IPS DF 6.9 (cell line): ENCODE data around the gene PITX2.
"Not testable (repeated sequence)": the region's sequence is repeated elsewhere in the genome, so short reads cannot be mapped to it uniquely, and the experiment has no call there.

Source experiments
- DNase-seq: peaks from one replicate; pipeline ENCODE4 v3.0.0-alpha.2; 2013; ENCODE audit warnings: low read depth, low spot score
- H3K27ac ChIP-seq: one replicate; pipeline ENCODE4 v1.5.1; 2013; ENCODE audit warnings: low read length, control low read depth
- H3K27me3 ChIP-seq: 2 replicates; pipeline ENCODE4 v1.6.1; 2013; ENCODE audit warnings: mild to moderate bottlenecking, low read length; ENCODE audit not compliant: control insufficient read depth, insufficient read depth
- H3K36me3 ChIP-seq: 2 replicates; pipeline ENCODE4 v1.6.1; 2013; ENCODE audit warnings: low read length; ENCODE audit not compliant: control insufficient read depth, insufficient read depth
- H3K4me1 ChIP-seq: 2 replicates; pipeline ENCODE4 v1.6.1; 2013; ENCODE audit warnings: low read length; ENCODE audit not compliant: control insufficient read depth, insufficient read depth
- H3K4me3 ChIP-seq: 2 replicates; pipeline ENCODE4 v1.5.1; 2013; ENCODE audit warnings: mild to moderate bottlenecking, low read length
- H3K9me3 ChIP-seq: 2 replicates; pipeline ENCODE4 v1.6.1; 2013; ENCODE audit warnings: low read length, inconsistent platforms; ENCODE audit not compliant: control insufficient read depth, insufficient read depth
- WGBS: extraction: QIAGEN DNeasy Blood & Tissue Kit; methylation state at CpG from one replicate; pipeline ENCODE4 v1.1.7; 2013; ENCODE audit warnings: mixed read lengths, missing lambda C conversion rate; ENCODE audit not compliant: insufficient read length, insufficient coverage; 5-methylcytosine and 5-hydroxymethylcytosine counted together

Gene PITX2

GRCh38 chr4:110605077-110605476 lies 17.8 kb downstream of the PITX2 start:
- H3K36me3 ChIP-seq = no peaks in the 10 kb centered on the region
- WGBS = no CpG with 5 or more reads among the region's 1 CpG
- no peak for DNase-seq
- peaks cover 5% of the 10 kb centered on the region; the same call in 1 of the 2 replicates for H3K27me3 ChIP-seq
- H3K9me3 ChIP-seq = no peaks in the 10 kb centered on the region
- H3K4me1 ChIP-seq = peaks cover 3% of the 10 kb centered on the region; the same call in 1 of the 2 replicates
- no peak overlapping the region for H3K4me3 ChIP-seq
- H3K27ac ChIP-seq = no peak overlapping the region

GRCh38 chr4:110602061-110602460 lies 20.8 kb downstream of the PITX2 start:
- H3K36me3 ChIP-seq = no peaks in the 10 kb centered on the region
- no CpG with 5 or more reads among the region's 2 CpGs for WGBS
- no peaks in the 10 kb centered on the region for H3K9me3 ChIP-seq
- H3K4me1 ChIP-seq = no peaks in the 10 kb centered on the region
- no peak for DNase-seq
- H3K27ac ChIP-seq = no peak overlapping the region
- no peak overlapping the region for H3K4me3 ChIP-seq
- no peaks in the 10 kb centered on the region for H3K27me3 ChIP-seq

- H3K27me3 ChIP-seq = no peaks in the 10 kb centered on the region
- H3K4me1 ChIP-seq = no peaks in the 10 kb centered on the region
- no peak overlapping the region for H3K27ac ChIP-seq
- no peak overlapping the region for H3K4me3 ChIP-seq
- DNase-seq = no peak
- H3K36me3 ChIP-seq = no peaks in the 10 kb centered on the region
- H3K9me3 ChIP-seq = no peaks in the 10 kb centered on the region
Measured at GRCh38 chr4:110597582-110597981, 25.3 kb downstream of the PITX2 start.

- Histone ChIP-seq H3K36me3 (no peaks in the 10 kb centered on the region), H3K4me3 (no peak overlapping the region), H3K27ac (no peak overlapping the region), H3K9me3 (no peaks in the 10 kb centered on the region), H3K27me3 (no peaks in the 10 kb centered on the region), H3K4me1 (no peaks in the 10 kb centered on the region)
- DNase-seq = no peak
- WGBS = no CpG with 5 or more reads among the region's 2 CpGs
Measured at GRCh38 chr4:110596431-110596830, 26.4 kb downstream of the PITX2 start.

- Histone ChIP-seq H3K27ac (no peak overlapping the region), H3K4me3 (no peak overlapping the region), H3K4me1 (no peaks in the 10 kb centered on the region), H3K9me3 (no peaks in the 10 kb centered on the region), H3K27me3 (no peaks in the 10 kb centered on the region), H3K36me3 (no peaks in the 10 kb centered on the region)
- WGBS = no CpG with 5 or more reads among the region's 1 CpG
- no peak for DNase-seq
Measured at GRCh38 chr4:110595583-110595982, 27.3 kb downstream of the PITX2 start.

- DNase-seq = no peak
- H3K27ac ChIP-seq = no peak overlapping the region
- H3K4me1 ChIP-seq = no peaks in the 10 kb centered on the region
- H3K9me3 ChIP-seq = no peaks in the 10 kb centered on the region; the same call in 1 of the 2 replicates
- H3K27me3 ChIP-seq = no peaks in the 10 kb centered on the region
- H3K36me3 ChIP-seq = no peaks in the 10 kb centered on the region
- H3K4me3 ChIP-seq = no peak overlapping the region
Measured at GRCh38 chr4:110589297-110589696, 33.6 kb downstream of the PITX2 start.

- no CpG with 5 or more reads among the region's 36 CpGs for WGBS
- Histone ChIP-seq H3K9me3 (no peaks in the 10 kb centered on the region; the same call in 1 of the 2 replicates), H3K27me3 (no peaks in the 10 kb centered on the region), H3K4me3 (no peak overlapping the region), H3K4me1 (no peaks in the 10 kb centered on the region), H3K36me3 (no peaks in the 10 kb centered on the region), H3K27ac (no peak overlapping the region)
- no peak for DNase-seq
Measured at GRCh38 chr4:110587666-110588285, 35.1 kb downstream of the PITX2 start.

- no peaks in the 10 kb centered on the region for H3K36me3 ChIP-seq
- H3K9me3 ChIP-seq = no peaks in the 10 kb centered on the region; the same call in 1 of the 2 replicates
- no peaks in the 10 kb centered on the region for H3K27me3 ChIP-seq
- no peak overlapping the region for H3K4me3 ChIP-seq
- no peaks in the 10 kb centered on the region for H3K4me1 ChIP-seq
- H3K27ac ChIP-seq = no peak overlapping the region
- DNase-seq = no peak
- WGBS = no CpG with 5 or more reads among the region's 7 CpGs
Measured at GRCh38 chr4:110586131-110586850, 36.6 kb downstream of the PITX2 start.

- no CpG with 5 or more reads among the region's 2 CpGs for WGBS
- not testable (repeated sequence) for H3K4me3 ChIP-seq, H3K27me3 ChIP-seq, DNase-seq, H3K27ac ChIP-seq, H3K36me3 ChIP-seq, H3K9me3 ChIP-seq, H3K4me1 ChIP-seq
Measured at GRCh38 chr4:110576696-110577095, 46.2 kb downstream of the PITX2 start.
